ENCODE measurements around the gene EME2.
A peak's percentile ranks its signal among the peaks of the same experiment; 100 is the strongest.

Gene EME2

GRCh38 chr16:1780677-1781072, 8.1 kb downstream of the EME2 start:
- Histone ChIP-seq H3K9ac (ENCODE audit: low read length in 2 of 2) (no peak overlapping the region), H3K27ac (ENCODE audit: low read length) (no peak overlapping the region)

GRCh38 chr16:1781254-1781653, 8.6 kb downstream of the EME2 start:
- Histone ChIP-seq H3K36me3 (ENCODE audit: control insufficient read depth in 2 of 2, insufficient read depth in 2 of 2, low read length in 2 of 2) (peaks cover 3 to 22% of the 10 kb centered on the region in 2 donors), H3K27me3 (ENCODE audit: control insufficient read depth in 1 of 2, insufficient read depth in 2 of 2, low read length in 2 of 2) (no peaks in the 10 kb centered on the region), H3K9ac (ENCODE audit: low read length in 2 of 2) (peak overlapping the region; percentile 57 to 74), H3K4me3 (ENCODE audit: low read length in 2 of 2) (peak overlapping the region; percentile 75 to 82), H3K9me3 (ENCODE audit: control insufficient read depth in 2 of 2, low read length in 2 of 2) (no peaks in the 10 kb centered on the region), H3K4me1 (ENCODE audit: control insufficient read depth, insufficient read depth, low read length) (peaks cover 39% of the 10 kb centered on the region), H3K27ac (ENCODE audit: low read length) (no peak overlapping the region)

More at GRCh38 chr16:1780677-1781072, 8.1 kb downstream of the EME2 start:
- Histone ChIP-seq H3K36me3 (ENCODE audit: control insufficient read depth in 2 of 2, insufficient read depth in 2 of 2, low read length in 2 of 2) (peaks cover 3 to 21% of the 10 kb centered on the region in 2 donors), H3K4me1 (ENCODE audit: control insufficient read depth, insufficient read depth, low read length) (peaks cover 37% of the 10 kb centered on the region), H3K4me3 (ENCODE audit: low read length in 2 of 2) (no peak overlapping the region), H3K9me3 (ENCODE audit: control insufficient read depth in 2 of 2, low read length in 2 of 2) (no peaks in the 10 kb centered on the region), H3K27me3 (ENCODE audit: control insufficient read depth in 1 of 2, insufficient read depth in 2 of 2, low read length in 2 of 2) (no peaks in the 10 kb centered on the region)

GRCh38 chr16:1781758-1782407, 9.3 kb downstream of the EME2 start:
- Histone ChIP-seq H3K27me3 (ENCODE audit: control insufficient read depth in 1 of 2, insufficient read depth in 2 of 2, low read length in 2 of 2) (no peaks in the 10 kb centered on the region), H3K36me3 (ENCODE audit: control insufficient read depth in 2 of 2, insufficient read depth in 2 of 2, low read length in 2 of 2) (peaks cover 3 to 25% of the 10 kb centered on the region in 2 donors), H3K4me1 (ENCODE audit: control insufficient read depth, insufficient read depth, low read length) (peaks cover 39% of the 10 kb centered on the region), H3K9ac (ENCODE audit: low read length in 2 of 2) (peak overlapping the region; percentile 57 to 74), H3K4me3 (ENCODE audit: low read length in 2 of 2) (peak overlapping the region; percentile 75 to 82), H3K9me3 (ENCODE audit: control insufficient read depth in 2 of 2, low read length in 2 of 2) (no peaks in the 10 kb centered on the region), H3K27ac (ENCODE audit: low read length) (peak overlapping the region; percentile 66)

- Histone ChIP-seq H3K27me3 (ENCODE audit: control insufficient read depth in 1 of 2, insufficient read depth in 2 of 2, low read length in 2 of 2) (no peaks in the 10 kb centered on the region), H3K4me1 (ENCODE audit: control insufficient read depth, insufficient read depth, low read length) (peaks cover 39% of the 10 kb centered on the region), H3K4me3 (ENCODE audit: low read length in 2 of 2) (peak within 1 kb of the TSS; percentile 86 to 94), H3K9me3 (ENCODE audit: control insufficient read depth in 2 of 2, low read length in 2 of 2) (no peaks in the 10 kb centered on the region), H3K9ac (ENCODE audit: low read length in 2 of 2) (peak within 1 kb of the TSS; percentile 76 to 91), H3K27ac (ENCODE audit: low read length) (peak within 1 kb of the TSS; percentile 73), H3K36me3 (ENCODE audit: control insufficient read depth in 2 of 2, insufficient read depth in 2 of 2, low read length in 2 of 2) (peaks cover 6 to 25% of the 10 kb centered on the region in 2 donors)
Observed at GRCh38 chr16:1782408-1783264, 10.0 kb downstream of the EME2 start, which contains the start of the genes NUBP2 and SPSB3. Gene NUBP2, plus strand, starts transcription at chr16:1782960. Its CDS starts 61 bp downstream, at chr16:1783021. Gene SPSB3, minus strand, starts transcription at chr16:1782571. Its CDS starts 1,088 bp downstream, at chr16:1781483.

GRCh38 chr16:1784977-1785845, 12.6 kb downstream of the EME2 start:
- Histone ChIP-seq H3K4me1 (ENCODE audit: control insufficient read depth, insufficient read depth, low read length) (peaks cover 35% of the 10 kb centered on the region), H3K27me3 (ENCODE audit: control insufficient read depth in 1 of 2, insufficient read depth in 2 of 2, low read length in 2 of 2) (no peaks in the 10 kb centered on the region), H3K9ac (ENCODE audit: low read length in 2 of 2) (no peak overlapping the region), H3K4me3 (ENCODE audit: low read length in 2 of 2) (no peak overlapping the region), H3K27ac (ENCODE audit: low read length) (no peak overlapping the region), H3K36me3 (ENCODE audit: control insufficient read depth in 2 of 2, insufficient read depth in 2 of 2, low read length in 2 of 2) (peaks cover 14 to 24% of the 10 kb centered on the region in 2 donors), H3K9me3 (ENCODE audit: control insufficient read depth in 2 of 2, low read length in 2 of 2) (no peaks in the 10 kb centered on the region)

- Histone ChIP-seq H3K4me1 (ENCODE audit: control insufficient read depth, insufficient read depth, low read length) (peaks cover 32% of the 10 kb centered on the region), H3K4me3 (ENCODE audit: low read length in 2 of 2) (no peak overlapping the region), H3K36me3 (ENCODE audit: control insufficient read depth in 2 of 2, insufficient read depth in 2 of 2, low read length in 2 of 2) (peaks cover 14 to 24% of the 10 kb centered on the region in 2 donors), H3K27ac (ENCODE audit: low read length) (no peak overlapping the region), H3K9me3 (ENCODE audit: control insufficient read depth in 2 of 2, low read length in 2 of 2) (no peaks in the 10 kb centered on the region), H3K9ac (ENCODE audit: low read length in 2 of 2) (no peak overlapping the region), H3K27me3 (ENCODE audit: control insufficient read depth in 1 of 2, insufficient read depth in 2 of 2, low read length in 2 of 2) (no peaks in the 10 kb centered on the region)
Observed at GRCh38 chr16:1785846-1786170, 13.2 kb downstream of the EME2 start.

GRCh38 chr16:1786242-1787055, 13.8 kb downstream of the EME2 start:
- Histone ChIP-seq H3K9me3 (ENCODE audit: control insufficient read depth in 2 of 2, low read length in 2 of 2) (no peaks in the 10 kb centered on the region), H3K36me3 (ENCODE audit: control insufficient read depth in 2 of 2, insufficient read depth in 2 of 2, low read length in 2 of 2) (peaks cover 14 to 20% of the 10 kb centered on the region in 2 donors), H3K4me1 (ENCODE audit: control insufficient read depth, insufficient read depth, low read length) (peaks cover 26% of the 10 kb centered on the region), H3K27me3 (ENCODE audit: control insufficient read depth in 1 of 2, insufficient read depth in 2 of 2, low read length in 2 of 2) (no peaks in the 10 kb centered on the region), H3K9ac (ENCODE audit: low read length in 2 of 2) (no peak overlapping the region), H3K4me3 (ENCODE audit: low read length in 2 of 2) (no peak overlapping the region), H3K27ac (ENCODE audit: low read length) (no peak overlapping the region)

GRCh38 chr16:1787056-1787321, 14.4 kb downstream of the EME2 start:
- Histone ChIP-seq H3K27me3 (ENCODE audit: control insufficient read depth in 1 of 2, insufficient read depth in 2 of 2, low read length in 2 of 2) (no peaks in the 10 kb centered on the region), H3K9me3 (ENCODE audit: control insufficient read depth in 2 of 2, low read length in 2 of 2) (no peaks in the 10 kb centered on the region), H3K36me3 (ENCODE audit: control insufficient read depth in 2 of 2, insufficient read depth in 2 of 2, low read length in 2 of 2) (peaks cover 14 to 20% of the 10 kb centered on the region in 2 donors), H3K4me3 (ENCODE audit: low read length in 2 of 2) (no peak overlapping the region), H3K4me1 (ENCODE audit: control insufficient read depth, insufficient read depth, low read length) (peaks cover 20% of the 10 kb centered on the region), H3K9ac (ENCODE audit: low read length in 2 of 2) (no peak overlapping the region), H3K27ac (ENCODE audit: low read length) (no peak overlapping the region)

- peaks cover 19% of the 10 kb centered on the region for H3K4me1 ChIP-seq (ENCODE audit: control insufficient read depth, insufficient read depth, low read length)
- H3K27ac ChIP-seq (ENCODE audit: low read length) = no peak overlapping the region
- no peaks in the 10 kb centered on the region for H3K9me3 ChIP-seq (ENCODE audit: control insufficient read depth in 2 of 2, low read length in 2 of 2)
- H3K36me3 ChIP-seq (ENCODE audit: control insufficient read depth in 2 of 2, insufficient read depth in 2 of 2, low read length in 2 of 2) = peaks cover 14 to 20% of the 10 kb centered on the region in 2 donors
- H3K27me3 ChIP-seq (ENCODE audit: control insufficient read depth in 1 of 2, insufficient read depth in 2 of 2, low read length in 2 of 2) = no peaks in the 10 kb centered on the region
- no peak overlapping the region for H3K9ac ChIP-seq (ENCODE audit: low read length in 2 of 2)
- no peak overlapping the region for H3K4me3 ChIP-seq (ENCODE audit: low read length in 2 of 2)
Observed at GRCh38 chr16:1787322-1788094, 14.9 kb downstream of the EME2 start.

Measured in stomach smooth muscle (tissue), 2 donors.